GM19035 (cell line): ENCODE results near the gene NFIA.

Experiments
- ATAC-seq: cut with Tn5 transposase; IDR thresholded peaks from one replicate; pipeline ENCODE4 v1.9.1; 2021; ENCODE audit not compliant: unreplicated experiment

NFIA gene

DNA sequence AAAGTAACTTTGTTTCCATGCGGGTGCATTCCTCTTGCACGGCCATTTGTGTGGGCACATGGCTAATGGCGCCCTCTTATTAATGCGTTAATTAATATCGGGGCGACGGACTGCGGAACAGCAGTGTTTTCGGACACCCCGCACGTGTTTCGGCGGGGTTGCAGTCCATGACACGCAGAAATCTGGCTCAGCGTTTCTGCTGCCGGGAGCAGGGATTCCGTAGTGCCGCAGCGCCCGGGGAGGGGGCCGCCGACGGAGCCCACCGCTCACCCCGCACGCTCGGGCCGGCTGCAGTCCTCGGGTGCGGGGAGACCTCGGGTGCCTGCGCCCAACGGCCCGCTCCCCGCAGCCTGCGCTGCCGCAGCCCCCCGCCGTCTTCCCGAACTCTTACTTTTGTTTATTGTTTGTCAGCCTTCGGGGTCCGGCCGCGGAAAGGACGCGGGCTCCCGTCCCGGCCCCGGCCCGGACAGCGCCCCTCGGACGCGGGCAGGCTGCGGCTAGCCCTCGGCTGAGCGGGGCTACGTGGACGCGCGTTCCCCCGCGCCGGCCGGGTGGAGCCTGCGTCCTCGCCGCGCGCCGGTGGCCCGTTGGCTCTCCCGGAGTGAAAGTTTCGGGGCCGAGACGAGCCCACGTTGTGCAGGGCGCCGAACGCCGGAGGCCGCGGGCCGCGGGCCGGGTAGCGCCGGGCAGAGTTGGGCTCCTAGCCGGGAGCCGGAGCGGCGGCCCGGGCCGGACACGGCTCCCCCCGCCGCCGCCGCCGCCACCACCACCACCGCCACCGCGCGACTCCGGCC is 849 bp downstream of the NFIA start:
- ATAC-seq, result no peak

DNA sequence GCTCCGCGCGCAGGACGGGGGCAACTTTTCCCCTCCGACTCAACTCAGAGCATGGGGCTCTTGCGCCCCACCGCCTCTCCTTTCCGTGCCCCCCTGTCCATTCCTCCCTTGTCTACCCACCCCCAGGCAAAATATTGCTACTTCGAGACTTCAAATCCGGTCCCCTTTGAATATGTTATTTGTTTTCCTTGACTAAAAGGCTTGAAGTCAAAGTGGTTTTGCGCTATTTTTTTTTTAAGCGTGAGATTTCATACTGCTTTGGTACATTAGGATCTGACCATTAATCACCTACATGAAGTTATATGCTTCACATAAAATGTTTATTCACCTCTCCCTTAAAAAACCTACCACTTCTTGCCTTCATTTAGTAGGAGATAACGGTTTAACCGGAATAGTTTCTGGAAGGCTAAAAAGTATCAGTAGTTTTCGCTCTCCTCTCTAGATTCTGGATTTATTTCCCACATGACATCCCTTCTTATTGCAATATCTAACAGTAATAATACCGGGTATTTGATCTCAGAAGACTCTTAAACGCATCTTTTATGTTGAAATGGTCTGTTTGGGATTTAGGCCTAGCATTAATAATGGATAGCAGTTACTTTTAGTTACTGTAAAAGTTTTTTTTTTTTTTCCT is 1.6 kb downstream of the NFIA start:
- ATAC-seq, result no peak

DNA sequence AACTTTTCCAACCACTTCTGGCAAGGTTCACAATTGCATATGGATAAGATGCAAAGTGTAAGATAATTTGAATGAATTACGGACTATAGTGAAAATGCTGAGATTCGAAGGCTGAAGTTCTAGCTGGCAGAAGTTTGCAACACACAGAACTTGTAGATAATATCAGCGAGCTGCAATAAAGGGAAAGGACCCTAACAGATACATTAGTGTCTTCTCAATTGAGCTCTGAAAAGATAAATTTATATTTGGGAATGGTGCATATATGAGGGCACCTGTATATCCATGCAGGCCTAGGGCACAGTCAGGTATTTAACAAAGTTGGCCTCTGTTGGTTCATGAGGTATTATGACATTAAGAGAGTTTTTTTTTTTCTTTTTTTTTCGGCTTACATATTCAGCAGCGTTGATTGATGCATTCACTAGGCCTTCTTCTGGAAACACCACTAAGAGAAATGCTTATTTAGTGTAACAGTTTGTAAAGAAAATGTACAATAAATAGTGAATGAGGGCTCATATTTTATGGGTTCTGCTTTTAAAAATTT is 2.2 kb downstream of the NFIA start:
- no peak for ATAC-seq

DNA sequence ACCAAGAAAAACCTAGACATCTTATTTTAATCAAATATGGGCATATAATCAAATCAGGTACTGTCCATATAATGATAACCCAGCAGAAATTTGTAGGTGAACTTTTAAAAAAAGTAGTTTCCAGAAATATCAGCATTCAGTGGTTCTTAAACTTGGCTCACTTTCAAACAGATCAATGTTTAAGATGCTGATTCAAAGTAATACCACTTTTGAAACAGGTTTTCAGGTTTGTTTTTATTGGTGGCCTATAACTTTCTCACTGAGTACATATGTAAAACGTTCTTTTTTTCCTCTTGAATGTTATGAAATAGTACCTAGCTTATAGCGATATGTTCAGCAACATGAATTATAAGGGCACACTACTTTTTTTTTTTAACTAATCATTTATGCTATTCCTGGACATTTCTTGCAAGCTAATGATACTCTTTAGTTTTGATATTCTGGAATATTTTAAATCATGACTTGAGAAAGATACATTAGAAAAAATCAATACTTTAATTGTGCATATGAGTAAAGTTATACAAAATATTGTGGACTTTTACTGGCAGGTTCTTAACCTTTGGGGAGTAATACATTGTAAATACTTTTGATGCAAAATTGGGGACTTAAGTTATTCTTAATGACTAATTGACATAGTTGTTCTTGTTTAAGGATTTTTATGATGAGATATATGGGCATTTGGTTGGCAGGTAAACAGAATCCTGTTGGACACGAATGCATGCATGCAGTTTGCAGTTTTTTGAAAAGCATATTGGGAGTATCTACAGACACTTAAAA is 3.0 kb downstream of the NFIA start:
- ATAC-seq, result no peak

DNA sequence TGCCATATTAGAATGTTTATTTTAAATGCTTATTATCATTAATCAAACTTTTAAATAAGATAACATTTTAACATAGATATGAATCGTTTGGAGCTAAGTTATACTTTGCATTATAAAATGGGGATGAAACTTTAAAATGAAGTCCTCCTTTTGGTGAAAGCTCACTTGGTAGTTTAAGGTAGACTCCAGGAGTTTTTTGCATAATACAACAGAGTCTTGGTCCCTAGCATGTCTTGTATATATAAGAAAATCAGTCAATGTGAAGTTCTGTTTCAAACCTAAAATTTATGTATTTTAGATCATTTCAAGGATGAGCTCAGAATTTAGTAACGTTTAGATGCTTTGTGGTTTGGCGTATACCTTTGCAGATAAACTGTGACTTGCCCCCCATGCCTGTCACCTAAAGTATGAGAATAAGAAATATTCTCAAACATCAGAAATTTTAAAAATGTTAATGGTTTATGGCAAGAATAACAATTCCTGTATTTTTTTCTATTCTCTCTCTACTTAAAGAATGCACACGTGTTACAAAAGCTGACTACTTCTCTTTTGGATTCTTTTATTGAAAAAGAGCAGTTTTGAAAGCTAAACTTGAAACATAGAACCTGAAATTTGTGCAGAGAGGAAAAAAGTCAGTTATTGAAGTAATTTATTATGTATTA is 3.8 kb downstream of the NFIA start:
- no peak for ATAC-seq

DNA sequence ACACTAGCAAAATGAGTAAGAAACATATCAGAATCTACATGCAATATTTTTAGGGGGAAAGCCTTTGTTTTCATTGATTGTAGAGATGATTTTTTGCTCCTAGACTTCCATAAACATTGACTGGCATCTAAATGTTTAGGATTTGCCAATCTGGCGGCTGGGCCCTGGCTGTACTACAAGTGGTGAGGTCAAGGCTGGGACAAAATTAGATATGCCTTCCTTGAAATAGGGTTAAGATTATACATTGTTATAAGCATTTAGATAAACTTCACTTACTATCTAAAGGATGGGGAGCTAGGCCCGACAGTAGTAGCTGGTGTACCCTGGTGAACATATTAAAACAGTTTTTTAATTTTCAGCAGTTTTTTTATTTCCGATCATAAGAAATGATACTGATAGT is 5.2 kb downstream of the NFIA start:
- no peak for ATAC-seq

DNA sequence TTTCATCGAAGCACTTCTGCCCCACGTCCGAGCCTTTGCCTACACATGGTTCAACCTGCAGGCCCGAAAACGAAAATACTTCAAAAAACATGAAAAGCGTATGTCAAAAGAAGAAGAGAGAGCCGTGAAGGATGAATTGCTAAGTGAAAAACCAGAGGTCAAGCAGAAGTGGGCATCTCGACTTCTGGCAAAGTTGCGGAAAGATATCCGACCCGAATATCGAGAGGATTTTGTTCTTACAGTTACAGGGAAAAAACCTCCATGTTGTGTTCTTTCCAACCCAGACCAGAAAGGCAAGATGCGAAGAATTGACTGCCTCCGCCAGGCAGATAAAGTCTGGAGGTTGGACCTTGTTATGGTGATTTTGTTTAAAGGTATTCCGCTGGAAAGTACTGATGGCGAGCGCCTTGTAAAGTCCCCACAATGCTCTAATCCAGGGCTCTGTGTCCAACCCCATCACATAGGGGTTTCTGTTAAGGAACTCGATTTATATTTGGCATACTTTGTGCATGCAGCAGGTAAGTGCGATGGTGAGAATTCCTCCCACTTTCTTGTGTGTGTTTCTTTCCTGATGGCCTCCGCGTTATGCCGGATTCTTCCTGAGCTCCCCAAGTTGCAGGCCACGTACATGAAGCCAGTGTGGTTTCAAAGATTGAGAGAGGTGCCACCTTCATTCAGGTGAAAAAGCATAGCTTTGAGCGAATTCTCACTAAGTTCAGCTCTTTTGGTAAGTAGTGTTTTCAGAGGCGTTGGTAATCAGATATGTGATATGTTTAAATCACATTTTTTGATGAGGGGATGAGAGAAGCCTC is 6.0 kb downstream of the NFIA start:
- ATAC-seq, result no peak

DNA sequence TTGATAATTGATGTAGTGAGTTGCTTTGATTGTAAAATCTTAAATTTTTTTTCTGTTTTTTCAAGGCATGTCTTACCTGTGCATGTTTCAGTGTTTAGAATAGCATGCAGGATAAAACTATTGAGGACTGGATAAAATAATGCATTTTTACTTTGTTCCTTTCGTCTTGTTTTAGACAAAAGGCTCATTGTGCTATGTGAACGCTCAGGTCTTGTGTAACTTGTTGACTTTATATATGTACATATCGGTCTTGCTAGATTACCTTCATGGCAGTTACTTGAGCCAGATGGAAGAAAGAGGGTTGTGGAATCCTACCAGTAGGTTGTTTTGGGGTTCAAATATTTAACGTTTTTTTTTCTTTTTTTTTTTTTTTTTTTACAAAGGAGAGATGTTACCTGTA is 7.0 kb downstream of the NFIA start:
- no peak for ATAC-seq

DNA sequence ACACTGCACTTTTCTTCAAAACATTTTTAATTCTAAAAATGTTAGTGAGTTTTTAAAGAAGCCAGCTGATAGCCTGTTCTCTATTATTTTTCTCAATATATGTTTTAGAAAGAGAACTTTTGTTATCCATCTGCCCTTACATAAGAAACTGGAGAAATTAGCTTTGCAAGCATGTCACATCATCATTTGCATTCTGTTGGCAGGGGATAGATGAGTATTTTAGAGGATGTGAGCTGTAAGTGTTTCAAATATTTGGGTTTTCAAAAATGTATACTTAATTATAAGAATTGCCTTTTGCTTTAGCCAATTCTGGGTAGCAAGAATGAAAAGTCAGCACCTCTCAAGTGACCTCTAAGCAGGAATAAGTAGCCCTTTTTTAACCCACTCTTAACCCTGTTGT is 7.4 kb downstream of the NFIA start:
- ATAC-seq, result no peak

DNA sequence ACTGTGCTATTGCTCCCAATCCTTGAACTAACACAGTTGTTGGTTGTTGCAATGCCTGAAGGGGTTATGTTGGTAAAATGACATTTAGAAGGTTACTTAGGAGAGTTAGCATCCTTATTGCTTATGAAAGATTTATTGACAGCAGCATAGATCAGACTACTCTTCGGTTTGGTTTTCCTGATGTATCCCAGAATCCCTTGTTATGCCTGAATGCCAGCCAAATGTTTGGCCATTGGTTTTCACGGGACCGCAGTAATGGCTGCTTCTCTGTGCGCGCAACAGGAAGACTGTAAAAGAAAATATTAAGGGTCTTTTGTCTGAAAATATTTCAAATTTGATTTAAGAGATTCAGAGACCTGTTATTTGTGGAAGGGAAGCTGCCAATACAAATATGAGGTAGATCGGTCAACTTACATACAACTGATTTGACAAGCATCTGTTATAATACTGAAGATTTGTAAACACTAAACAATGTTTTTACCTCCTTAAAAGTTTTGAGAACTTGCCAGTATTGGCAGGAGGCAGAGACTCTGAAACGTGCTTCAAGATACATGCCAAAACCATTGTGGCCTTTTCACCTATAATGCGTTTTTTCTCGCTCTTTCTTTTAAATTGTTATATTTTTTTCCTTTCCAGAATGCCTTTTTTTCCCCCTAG is 8.3 kb downstream of the NFIA start:
- no peak for ATAC-seq

DNA sequence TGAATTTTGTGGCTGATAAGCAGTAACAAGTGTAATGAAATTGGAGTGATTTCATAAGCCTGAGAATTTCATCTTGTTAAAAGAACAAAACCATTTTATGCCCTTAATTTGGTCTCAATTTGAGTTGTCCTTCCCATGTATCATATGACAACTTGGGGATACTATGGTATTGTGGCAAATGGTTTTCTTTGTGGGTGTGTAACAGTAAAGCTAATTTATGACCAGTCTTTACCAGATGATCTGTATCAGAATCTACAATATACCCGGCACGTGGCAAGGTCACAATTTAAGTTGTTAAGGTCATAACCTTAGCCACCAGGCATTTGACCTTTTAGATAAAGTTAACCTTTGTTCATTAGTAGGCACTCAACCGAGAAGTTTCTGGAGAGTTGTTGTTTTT is 9.1 kb downstream of the NFIA start:
- ATAC-seq, result no peak

DNA sequence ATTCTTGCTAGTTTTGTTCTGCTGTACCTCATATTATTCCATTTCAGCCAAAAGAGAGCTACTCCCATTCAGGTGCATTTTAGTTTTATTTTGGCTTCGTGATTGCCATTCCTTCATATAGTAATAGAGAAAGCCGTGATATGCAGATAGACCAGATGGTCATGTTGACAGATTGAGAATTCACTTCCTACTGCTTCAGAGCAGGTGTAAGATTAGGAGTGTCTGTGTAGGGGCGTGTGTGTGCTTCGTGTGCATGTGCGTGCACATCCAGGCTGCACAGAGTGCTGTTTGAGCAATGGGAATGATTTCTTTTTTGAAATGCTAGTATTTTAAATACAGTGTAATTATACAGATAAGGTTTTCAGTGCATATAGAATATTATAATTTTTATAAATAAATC is 10.3 kb downstream of the NFIA start:
- ATAC-seq, result no peak

DNA sequence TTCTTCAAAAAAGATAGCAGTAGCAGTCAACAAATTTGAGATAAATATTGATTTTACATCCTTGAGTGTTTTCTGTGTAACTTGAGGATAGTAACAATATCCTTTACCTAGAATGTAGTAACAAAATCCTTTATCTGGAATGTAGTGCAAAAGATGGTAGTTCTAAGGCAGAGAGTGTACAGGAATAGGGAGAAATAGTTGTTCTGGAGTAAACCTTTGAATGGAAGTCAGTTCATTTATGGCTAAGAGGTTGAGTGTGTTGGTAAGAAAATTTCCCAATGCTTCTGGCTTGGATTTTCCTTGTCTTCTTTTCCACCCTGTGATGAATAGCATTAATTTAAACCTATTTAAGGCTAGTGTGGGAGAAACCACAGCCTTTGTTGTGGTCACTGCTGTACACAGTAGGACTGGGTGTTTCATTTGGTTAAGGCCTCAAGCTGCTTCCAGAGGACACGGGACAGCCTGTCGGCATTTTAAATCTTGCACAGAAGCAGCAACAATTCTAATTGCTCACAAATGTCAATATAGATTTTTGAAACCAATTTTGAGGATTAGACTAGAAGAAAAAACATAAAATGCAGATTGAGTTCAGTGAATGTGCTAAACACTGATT is 11.3 kb downstream of the NFIA start:
- ATAC-seq, result no peak

DNA sequence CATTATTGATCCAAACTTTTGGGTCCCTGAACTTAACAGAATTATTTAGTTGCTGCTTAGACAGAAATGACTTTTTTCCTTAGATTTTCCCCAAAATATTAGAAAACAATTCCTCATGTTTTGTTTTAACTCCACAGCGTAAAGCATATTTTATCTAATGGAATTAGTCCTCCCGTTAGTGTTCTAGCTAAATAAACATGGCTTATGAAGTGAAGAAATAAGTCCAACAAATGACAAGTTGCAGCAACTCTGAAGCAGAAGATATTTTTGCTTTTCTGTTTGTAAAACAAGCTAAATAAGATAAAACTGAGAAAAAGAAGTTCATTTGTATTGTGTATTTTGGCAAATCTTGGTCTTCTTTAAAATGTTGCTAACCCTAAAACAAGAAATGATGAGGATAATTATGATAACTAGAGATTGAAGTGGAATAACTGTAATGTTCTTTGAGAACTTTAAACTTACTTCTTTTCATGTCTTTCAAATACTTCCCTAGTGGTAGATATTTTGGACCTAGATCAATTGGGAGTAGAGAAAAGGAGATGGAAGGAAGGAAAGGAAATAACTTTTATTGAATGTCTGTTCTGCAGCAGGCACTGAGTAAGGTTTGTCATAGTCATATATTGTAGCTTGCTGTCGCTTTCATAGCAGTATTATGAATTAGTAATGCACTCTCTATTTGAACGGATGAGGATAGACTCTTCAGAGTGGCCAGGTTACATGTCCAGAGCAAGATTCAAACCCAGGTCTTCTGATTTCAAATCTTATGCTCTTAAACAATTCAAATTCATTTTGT is 12.5 kb downstream of the NFIA start:
- no peak for ATAC-seq

DNA sequence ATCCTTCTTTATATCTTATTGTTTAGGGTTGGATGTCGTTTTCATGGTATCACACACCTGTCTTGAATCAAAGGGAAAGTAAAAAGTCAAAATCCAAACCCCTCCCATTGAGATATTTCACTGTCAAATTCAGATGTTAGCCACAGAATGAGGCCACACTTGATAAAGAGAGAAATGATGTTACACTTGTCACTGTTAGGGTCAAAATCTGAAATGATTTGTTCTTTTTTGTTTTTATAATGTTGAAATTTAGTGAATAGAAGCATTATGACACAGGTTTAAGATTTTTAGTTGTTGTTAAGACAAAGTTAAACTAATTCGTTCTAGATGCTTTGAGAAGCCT is 13.1 kb downstream of the NFIA start:
- ATAC-seq, result no peak

DNA sequence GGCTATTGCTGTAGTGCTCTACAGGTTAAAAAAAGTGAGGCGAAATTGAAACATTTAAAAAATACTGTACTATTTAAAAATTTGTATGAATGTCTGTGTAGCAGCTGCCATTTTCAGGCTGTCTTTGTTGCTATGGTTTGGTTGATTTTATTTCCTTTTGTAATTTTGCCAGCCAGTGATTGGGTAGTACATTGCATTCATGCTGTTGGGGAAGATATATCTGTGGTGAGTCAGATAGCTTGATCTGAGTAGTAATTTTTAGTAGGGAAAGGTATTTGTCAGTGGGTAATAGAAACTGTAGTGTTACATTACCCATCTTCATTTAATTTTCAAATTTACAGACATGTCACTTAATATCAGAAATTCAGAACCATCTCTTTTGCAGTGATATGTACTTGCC is 15.0 kb downstream of the NFIA start:
- ATAC-seq, result no peak

DNA sequence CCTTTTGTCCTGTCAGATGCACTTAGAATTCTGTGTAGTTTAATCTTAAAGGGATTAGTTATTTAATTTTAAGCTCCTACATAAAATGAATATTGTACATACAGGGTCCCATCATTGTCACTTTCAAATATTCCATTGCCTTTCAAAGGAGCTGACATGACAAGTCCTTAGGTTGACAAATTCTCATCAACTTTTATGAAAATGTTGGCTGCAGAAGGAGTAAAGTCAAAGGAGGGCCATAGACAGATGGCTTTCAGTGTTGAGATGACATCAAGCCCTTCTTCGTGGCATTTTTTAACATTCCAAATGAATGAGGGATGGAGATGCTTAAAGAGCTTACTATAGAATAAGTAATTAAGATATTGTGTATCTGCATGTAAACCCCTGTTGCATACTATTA is 15.4 kb downstream of the NFIA start:
- no peak for ATAC-seq

DNA sequence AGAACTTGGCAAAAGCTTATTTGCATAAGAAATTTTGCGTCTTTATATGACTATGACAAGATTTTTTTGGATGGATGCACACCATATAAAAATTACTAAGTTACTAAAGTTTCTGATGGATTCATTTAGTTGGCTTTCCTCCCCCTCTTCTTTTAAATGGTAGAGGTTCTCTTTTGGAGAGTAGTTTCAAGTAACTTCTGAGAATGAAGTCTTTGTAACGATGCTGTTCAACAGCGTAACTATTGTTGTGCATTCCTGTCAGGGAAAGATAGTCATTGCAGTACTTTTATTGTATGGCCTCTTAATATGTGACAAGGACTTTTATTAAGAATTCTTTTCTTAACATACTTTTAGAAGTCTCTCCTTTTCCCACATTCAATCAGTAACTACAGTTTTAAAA is 16.0 kb downstream of the NFIA start:
- no peak for ATAC-seq

DNA sequence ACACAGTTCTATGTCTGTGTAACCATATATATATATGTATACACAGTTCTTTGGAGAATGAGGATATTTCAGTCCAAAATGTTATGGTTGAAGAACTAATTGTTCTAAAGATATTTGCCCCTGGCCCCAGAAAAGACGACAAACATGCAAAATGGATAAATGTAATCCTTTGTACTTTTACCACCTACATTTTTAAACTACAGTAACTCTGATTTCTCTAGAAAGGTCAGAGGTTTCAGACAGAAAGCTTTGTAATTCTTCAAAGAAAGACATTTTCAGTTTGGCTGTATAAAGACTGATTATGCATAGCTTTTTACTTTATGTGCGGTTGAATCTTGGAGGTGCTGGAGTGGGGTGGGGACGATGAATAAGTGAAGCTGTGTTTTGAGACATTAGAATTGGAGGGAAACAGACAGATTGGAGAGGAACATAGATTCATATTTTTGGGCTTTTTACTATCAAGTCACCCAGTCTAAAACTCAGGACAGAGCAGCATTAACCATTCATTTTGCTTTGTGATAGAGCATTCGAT is 16.6 kb downstream of the NFIA start:
- ATAC-seq, result no peak
